GM12872 (cell line): ENCODE results near the gene PEPD.

ENCODE experiments used
- TF ChIP-seq, protein P1 (sequence below): IDR thresholded peaks from 3 replicates; pipeline ENCODE4 v1.5.1; 2011; ENCODE audit warnings: low read depth, mild to moderate bottlenecking, low read length, moderate library complexity; ENCODE audit not compliant: insufficient read depth

Gene PEPD

DNA sequence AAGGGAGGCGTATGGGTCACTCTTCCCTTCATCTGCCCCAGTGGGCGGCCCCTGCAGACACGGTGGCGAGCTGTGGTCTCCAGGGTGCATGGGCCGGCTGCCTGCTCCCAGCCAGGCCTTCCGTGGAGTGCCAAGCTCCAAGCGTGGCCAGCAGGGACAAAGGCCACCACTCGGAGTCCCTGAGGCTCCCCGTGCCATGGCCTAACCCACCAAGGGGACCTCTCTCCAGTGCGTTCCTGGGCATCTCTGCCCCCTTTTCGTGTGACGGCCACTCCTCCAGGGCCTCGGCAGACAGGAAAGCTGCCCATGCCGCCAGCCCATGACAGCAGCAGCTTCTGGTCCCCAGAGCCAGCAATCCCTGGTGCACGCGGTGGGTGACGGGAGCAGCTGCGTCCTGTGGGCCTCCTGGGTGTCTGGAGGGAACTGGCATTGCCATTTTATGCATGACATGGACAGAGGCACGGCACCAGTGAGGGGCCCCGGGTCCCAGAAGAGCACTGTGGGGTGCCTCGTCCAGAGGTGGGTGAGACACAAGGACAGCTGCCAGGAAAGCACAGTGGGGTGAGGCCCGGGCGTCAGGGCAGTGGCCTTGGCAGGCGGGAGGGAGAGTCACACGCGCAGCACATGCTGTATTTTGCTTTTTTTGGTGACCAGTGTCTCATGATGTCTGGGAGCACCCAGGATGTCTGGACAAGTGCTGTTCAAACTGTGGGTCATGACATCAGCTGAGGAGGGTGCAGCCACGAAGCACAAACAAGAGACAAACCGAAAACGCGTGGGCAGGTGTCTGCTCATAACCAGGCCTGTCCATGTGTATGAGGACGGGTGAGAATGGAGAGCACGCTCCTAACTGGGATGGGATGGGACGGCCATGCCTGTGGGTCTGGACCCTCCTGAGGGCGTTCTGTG lies 115.8 kb downstream of the PEPD start:
- TF ChIP-seq, protein P1, sequence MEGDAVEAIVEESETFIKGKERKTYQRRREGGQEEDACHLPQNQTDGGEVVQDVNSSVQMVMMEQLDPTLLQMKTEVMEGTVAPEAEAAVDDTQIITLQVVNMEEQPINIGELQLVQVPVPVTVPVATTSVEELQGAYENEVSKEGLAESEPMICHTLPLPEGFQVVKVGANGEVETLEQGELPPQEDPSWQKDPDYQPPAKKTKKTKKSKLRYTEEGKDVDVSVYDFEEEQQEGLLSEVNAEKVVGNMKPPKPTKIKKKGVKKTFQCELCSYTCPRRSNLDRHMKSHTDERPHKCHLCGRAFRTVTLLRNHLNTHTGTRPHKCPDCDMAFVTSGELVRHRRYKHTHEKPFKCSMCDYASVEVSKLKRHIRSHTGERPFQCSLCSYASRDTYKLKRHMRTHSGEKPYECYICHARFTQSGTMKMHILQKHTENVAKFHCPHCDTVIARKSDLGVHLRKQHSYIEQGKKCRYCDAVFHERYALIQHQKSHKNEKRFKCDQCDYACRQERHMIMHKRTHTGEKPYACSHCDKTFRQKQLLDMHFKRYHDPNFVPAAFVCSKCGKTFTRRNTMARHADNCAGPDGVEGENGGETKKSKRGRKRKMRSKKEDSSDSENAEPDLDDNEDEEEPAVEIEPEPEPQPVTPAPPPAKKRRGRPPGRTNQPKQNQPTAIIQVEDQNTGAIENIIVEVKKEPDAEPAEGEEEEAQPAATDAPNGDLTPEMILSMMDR: no peak

DNA sequence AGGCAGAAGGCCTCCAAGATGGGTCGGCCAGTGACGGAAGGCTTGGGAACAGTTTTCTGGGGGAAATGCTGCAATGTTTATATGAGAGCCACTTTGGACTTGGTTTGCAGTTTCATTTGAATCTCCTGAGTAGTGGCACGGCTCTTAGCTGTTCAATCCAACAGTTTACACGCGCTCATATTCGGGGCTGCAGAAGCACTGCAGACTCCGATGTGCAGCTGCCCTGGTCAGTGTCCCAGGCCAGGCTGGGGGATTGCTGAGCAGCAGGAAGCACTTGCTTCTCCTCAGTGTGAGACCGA lies 116.4 kb downstream of the PEPD start:
- TF ChIP-seq, protein P1: no peak

DNA sequence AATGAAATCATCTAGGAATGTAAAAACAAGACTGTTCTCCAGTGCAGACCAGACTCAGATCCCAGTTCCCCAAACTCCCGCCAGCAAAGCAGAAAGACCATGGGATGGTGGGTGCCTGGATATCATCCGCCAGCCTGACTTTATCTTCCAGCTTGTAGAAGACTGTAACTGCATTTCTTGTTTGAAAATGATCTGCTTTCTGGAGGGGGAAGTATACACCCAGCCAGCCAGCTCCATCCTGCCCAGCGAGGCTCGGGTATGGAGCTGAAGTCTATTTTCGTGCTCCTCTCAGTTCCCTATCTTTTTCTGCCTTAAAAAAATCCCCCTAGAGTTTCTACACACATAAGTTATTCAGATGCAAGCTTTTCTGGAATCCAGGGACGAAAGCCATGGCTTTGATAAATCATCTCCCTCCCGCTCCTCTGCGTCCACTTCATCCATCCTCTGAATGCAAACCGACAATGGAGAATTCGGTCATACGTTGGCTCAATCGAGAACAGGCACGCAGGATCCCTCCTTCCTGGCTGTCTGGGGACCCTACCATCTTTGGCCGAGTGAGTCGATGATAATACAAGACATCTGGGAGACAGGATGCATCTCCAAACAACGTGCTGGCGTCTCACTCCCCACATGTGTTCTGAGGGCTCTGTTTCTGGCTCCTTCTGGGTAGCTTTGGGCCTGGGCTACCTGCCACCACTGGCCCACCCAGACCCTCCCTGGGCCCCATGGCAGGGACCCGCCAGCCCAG lies 116.9 kb downstream of the PEPD start:
- TF ChIP-seq, protein P1: no peak

DNA sequence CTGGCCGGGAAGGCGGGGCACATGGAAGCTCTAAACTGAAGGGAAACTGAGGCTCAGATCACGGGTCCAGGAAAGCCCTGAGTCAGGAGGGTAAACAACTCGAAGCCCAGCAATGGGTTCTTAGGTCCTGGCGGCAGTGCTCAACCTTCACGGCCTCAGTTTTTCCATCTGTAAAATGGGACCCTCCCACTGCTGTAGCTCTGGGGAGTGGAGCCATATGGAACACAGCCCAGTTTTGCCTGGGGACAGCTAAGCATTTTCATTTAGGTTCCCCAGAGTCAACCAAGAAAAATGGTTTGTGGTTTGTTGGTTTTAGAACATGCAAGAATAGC lies 117.7 kb downstream of the PEPD start:
- TF ChIP-seq, protein P1: no peak

DNA sequence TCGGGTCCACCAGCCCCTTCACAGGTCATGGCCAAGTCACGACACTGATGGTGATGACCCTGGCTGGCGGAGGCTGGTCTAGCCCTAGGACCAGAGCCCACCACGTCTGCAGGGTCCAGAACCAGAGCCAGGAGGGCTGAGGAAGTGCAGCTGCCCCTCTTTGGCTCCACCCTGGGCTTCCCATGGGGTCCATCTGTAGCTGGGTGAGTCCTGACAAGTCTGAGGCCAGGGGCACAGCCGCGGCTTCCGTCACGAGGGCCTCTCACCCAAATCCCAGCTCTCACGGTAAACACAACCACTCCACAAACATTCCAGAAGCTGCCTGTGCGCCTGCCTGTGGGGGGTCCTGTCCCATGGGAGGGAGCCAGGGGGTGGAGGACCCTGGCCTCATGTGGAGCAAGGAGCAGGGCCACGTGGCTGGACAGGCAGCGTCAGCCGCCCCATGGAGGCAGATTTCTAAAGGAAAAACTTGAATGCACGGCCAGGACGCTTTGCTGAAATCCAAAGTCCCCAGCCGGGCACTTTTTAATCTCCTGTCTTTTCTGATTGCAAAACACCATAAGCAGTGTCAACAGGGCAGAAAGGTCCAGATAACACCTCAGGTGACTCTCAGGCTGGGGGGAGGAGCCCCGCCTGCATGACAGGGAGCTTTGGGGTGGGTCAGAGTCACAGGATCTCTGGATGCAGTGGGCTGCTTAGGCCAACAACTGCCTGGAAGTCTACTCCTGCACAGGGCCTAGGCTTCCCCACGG lies 118.2 kb downstream of the PEPD start:
- TF ChIP-seq, protein P1: no peak

DNA sequence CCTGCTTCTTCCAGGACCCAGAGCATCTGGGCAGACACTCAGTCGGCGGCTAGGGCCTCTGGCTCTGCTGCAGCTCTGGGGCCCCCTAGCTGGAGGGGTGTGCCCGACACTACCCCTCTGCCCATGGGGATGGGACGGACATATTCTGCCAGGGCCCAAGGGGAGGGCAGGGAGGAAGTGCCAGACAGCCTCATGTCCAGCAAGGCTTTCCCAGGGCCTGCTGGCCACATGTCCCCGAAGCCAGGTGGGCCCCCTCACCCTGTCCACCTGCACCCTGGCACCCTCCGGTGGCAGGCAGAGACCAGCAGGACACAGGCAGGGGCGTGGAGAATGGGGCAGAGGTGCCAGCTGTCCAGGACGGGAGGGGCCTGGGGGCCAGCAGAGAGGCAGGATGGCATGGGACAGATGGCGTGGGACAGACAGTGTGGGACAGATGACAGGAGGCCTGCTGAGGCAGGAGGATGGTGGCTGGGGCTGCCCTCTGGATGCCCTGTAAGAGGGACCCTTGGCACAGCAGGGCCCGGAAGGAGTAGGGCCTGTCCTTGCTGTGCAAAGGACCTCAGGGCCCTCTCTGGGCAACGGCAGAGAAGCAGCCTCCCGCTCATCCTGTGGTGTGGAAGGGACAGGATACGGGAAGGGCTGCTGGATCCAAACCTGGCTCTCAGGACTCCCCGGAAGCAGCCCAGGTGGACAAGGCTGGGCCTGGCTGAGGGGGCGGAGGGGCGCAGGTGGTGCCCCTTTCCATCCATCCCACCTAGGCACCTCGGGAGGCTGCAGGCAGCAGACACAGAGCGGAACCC lies 119.0 kb downstream of the PEPD start:
- TF ChIP-seq, protein P1: no peak
